Measurements from ENCODE around the gene SLC10A3.

The SLC10A3 gene

GRCh38 chrX:154487518-154488290, 2.7 kb downstream of the SLC10A3 start:
- no peak overlapping the region for H3K4me3 ChIP-seq (ENCODE audit: low read depth, low read length)
- peaks cover 13% of the 10 kb centered on the region for H3K36me3 ChIP-seq (ENCODE audit: control insufficient read depth, insufficient read depth, low read length)
- no peak overlapping the region for H3K9ac ChIP-seq (ENCODE audit: low read depth, low read length)
- H3K27me3 ChIP-seq (ENCODE audit: control insufficient read depth, insufficient read depth, low read length), result peaks cover 4% of the 10 kb centered on the region
- H3K9me3 ChIP-seq (ENCODE audit: control insufficient read depth, insufficient read depth, low read length), result peaks cover 5% of the 10 kb centered on the region
- peaks cover 4% of the 10 kb centered on the region for H3K4me1 ChIP-seq (ENCODE audit: control insufficient read depth, insufficient read depth, low read length)

- H3K27me3 ChIP-seq (ENCODE audit: control insufficient read depth, insufficient read depth, low read length), result peaks cover 4% of the 10 kb centered on the region
- no peak within 1 kb of the TSS for H3K9ac ChIP-seq (ENCODE audit: low read depth, low read length)
- peaks cover 13% of the 10 kb centered on the region for H3K36me3 ChIP-seq (ENCODE audit: control insufficient read depth, insufficient read depth, low read length)
- H3K4me3 ChIP-seq (ENCODE audit: low read depth, low read length), result peak within 1 kb of the TSS; percentile 53
- peaks cover 5% of the 10 kb centered on the region for H3K9me3 ChIP-seq (ENCODE audit: control insufficient read depth, insufficient read depth, low read length)
- H3K4me1 ChIP-seq (ENCODE audit: control insufficient read depth, insufficient read depth, low read length), result peaks cover 4% of the 10 kb centered on the region
Observed at GRCh38 chrX:154486396-154487207, 3.8 kb downstream of the SLC10A3 start, which contains the start of gene UBL4A. TSS of gene UBL4A (minus strand) at chrX:154486615. CDS start at chrX:154486584, 31 bp downstream.

GRCh38 chrX:154486052-154486395, 4.4 kb downstream of the SLC10A3 start:
- Histone ChIP-seq H3K27me3 (ENCODE audit: control insufficient read depth, insufficient read depth, low read length) (peaks cover 4% of the 10 kb centered on the region), H3K4me1 (ENCODE audit: control insufficient read depth, insufficient read depth, low read length) (peaks cover 4% of the 10 kb centered on the region), H3K9ac (ENCODE audit: low read depth, low read length) (no peak overlapping the region), H3K36me3 (ENCODE audit: control insufficient read depth, insufficient read depth, low read length) (peaks cover 13% of the 10 kb centered on the region), H3K9me3 (ENCODE audit: control insufficient read depth, insufficient read depth, low read length) (peaks cover 5% of the 10 kb centered on the region), H3K4me3 (ENCODE audit: low read depth, low read length) (peak overlapping the region; percentile 53)

- peaks cover 5% of the 10 kb centered on the region for H3K9me3 ChIP-seq (ENCODE audit: control insufficient read depth, insufficient read depth, low read length)
- H3K9ac ChIP-seq (ENCODE audit: low read depth, low read length), result no peak overlapping the region
- H3K4me3 ChIP-seq (ENCODE audit: low read depth, low read length), result peak overlapping the region; percentile 53
Observed at GRCh38 chrX:154485150-154486051, 5.0 kb downstream of the SLC10A3 start.

GRCh38 chrX:154484255-154485149, 5.9 kb downstream of the SLC10A3 start:
- H3K4me3 ChIP-seq (ENCODE audit: low read depth, low read length), result no peak overlapping the region

More at GRCh38 chrX:154485150-154486051, 5.0 kb downstream of the SLC10A3 start:
- Histone ChIP-seq H3K27me3 (ENCODE audit: control insufficient read depth, insufficient read depth, low read length) (peaks cover 4% of the 10 kb centered on the region), H3K36me3 (ENCODE audit: control insufficient read depth, insufficient read depth, low read length) (peaks cover 13% of the 10 kb centered on the region), H3K4me1 (ENCODE audit: control insufficient read depth, insufficient read depth, low read length) (peaks cover 4% of the 10 kb centered on the region)

GRCh38 chrX:154483325-154483724, 7.1 kb downstream of the SLC10A3 start:
- no peak overlapping the region for H3K4me3 ChIP-seq (ENCODE audit: low read depth, low read length)
- H3K36me3 ChIP-seq (ENCODE audit: control insufficient read depth, insufficient read depth, low read length), result peaks cover 13% of the 10 kb centered on the region
- no peak overlapping the region for H3K9ac ChIP-seq (ENCODE audit: low read depth, low read length)
- no peaks in the 10 kb centered on the region for H3K4me1 ChIP-seq (ENCODE audit: control insufficient read depth, insufficient read depth, low read length)
- peaks cover 5% of the 10 kb centered on the region for H3K9me3 ChIP-seq (ENCODE audit: control insufficient read depth, insufficient read depth, low read length)
- no peaks in the 10 kb centered on the region for H3K27me3 ChIP-seq (ENCODE audit: control insufficient read depth, insufficient read depth, low read length)

More at GRCh38 chrX:154484255-154485149, 5.9 kb downstream of the SLC10A3 start:
- H3K4me1 ChIP-seq (ENCODE audit: control insufficient read depth, insufficient read depth, low read length), result peaks cover under 1% of the 10 kb centered on the region
- no peak overlapping the region for H3K9ac ChIP-seq (ENCODE audit: low read depth, low read length)
- peaks cover 2% of the 10 kb centered on the region for H3K27me3 ChIP-seq (ENCODE audit: control insufficient read depth, insufficient read depth, low read length)
- peaks cover 5% of the 10 kb centered on the region for H3K9me3 ChIP-seq (ENCODE audit: control insufficient read depth, insufficient read depth, low read length)
- peaks cover 13% of the 10 kb centered on the region for H3K36me3 ChIP-seq (ENCODE audit: control insufficient read depth, insufficient read depth, low read length)

GRCh38 chrX:154482786-154483185, 7.6 kb downstream of the SLC10A3 start:
- no peaks in the 10 kb centered on the region for H3K4me1 ChIP-seq (ENCODE audit: control insufficient read depth, insufficient read depth, low read length)

GRCh38 chrX:154481911-154482601, 8.4 kb downstream of the SLC10A3 start:
- H3K36me3 ChIP-seq (ENCODE audit: control insufficient read depth, insufficient read depth, low read length), result peaks cover 9% of the 10 kb centered on the region
- no peak overlapping the region for H3K4me3 ChIP-seq (ENCODE audit: low read depth, low read length)
- H3K4me1 ChIP-seq (ENCODE audit: control insufficient read depth, insufficient read depth, low read length), result no peaks in the 10 kb centered on the region
- H3K9ac ChIP-seq (ENCODE audit: low read depth, low read length), result no peak overlapping the region
- H3K27me3 ChIP-seq (ENCODE audit: control insufficient read depth, insufficient read depth, low read length), result no peaks in the 10 kb centered on the region
- peaks cover 5% of the 10 kb centered on the region for H3K9me3 ChIP-seq (ENCODE audit: control insufficient read depth, insufficient read depth, low read length)

More at GRCh38 chrX:154482786-154483185, 7.6 kb downstream of the SLC10A3 start:
- Histone ChIP-seq H3K27me3 (ENCODE audit: control insufficient read depth, insufficient read depth, low read length) (no peaks in the 10 kb centered on the region), H3K9me3 (ENCODE audit: control insufficient read depth, insufficient read depth, low read length) (peaks cover 5% of the 10 kb centered on the region), H3K9ac (ENCODE audit: low read depth, low read length) (no peak overlapping the region), H3K4me3 (ENCODE audit: low read depth, low read length) (no peak overlapping the region), H3K36me3 (ENCODE audit: control insufficient read depth, insufficient read depth, low read length) (peaks cover 9% of the 10 kb centered on the region)

- Histone ChIP-seq H3K9me3 (ENCODE audit: control insufficient read depth, insufficient read depth, low read length) (peaks cover 5% of the 10 kb centered on the region), H3K4me3 (ENCODE audit: low read depth, low read length) (no peak overlapping the region), H3K27me3 (ENCODE audit: control insufficient read depth, insufficient read depth, low read length) (no peaks in the 10 kb centered on the region), H3K9ac (ENCODE audit: low read depth, low read length) (no peak overlapping the region), H3K4me1 (ENCODE audit: control insufficient read depth, insufficient read depth, low read length) (no peaks in the 10 kb centered on the region), H3K36me3 (ENCODE audit: control insufficient read depth, insufficient read depth, low read length) (peaks cover 9% of the 10 kb centered on the region)
Observed at GRCh38 chrX:154481195-154481594, 9.2 kb downstream of the SLC10A3 start.
